Brain microvascular endothelial cell (primary cell): ENCODE data around the gene TULP1.

Experiments
- DNase-seq: peaks from one replicate; pipeline ENCODE4 v3.0.0-alpha.2; 2020
- H3K27ac ChIP-seq: fragments of 250-450 bp; sonication (Bioruptor Pico); 2 replicates; pipeline ENCODE4 v1.5.1; 2020; ENCODE audit warnings: mild to moderate bottlenecking, moderate library complexity
- H3K27me3 ChIP-seq: fragments of 250-450 bp; sonication (Bioruptor Pico); replicated peaks from 2 replicates; pipeline ENCODE4 v1.5.1; 2020; ENCODE audit warnings: mild to moderate bottlenecking
- H3K36me3 ChIP-seq: fragments of 250-450 bp; sonication (Bioruptor Pico); replicated peaks from 2 replicates; pipeline ENCODE4 v1.5.1; 2020; ENCODE audit warnings: mild to moderate bottlenecking
- H3K4me3 ChIP-seq: 2 replicates; pipeline ENCODE4 v1.5.1; 2011; ENCODE audit warnings: low read depth, mild to moderate bottlenecking, control low read depth, low read length, moderate library complexity
- CTCF ChIP-seq: IDR thresholded peaks from 2 replicates; pipeline ENCODE4 v1.5.1; 2011; ENCODE audit warnings: low read depth, mild to moderate bottlenecking, moderate library complexity, low read length, control low read depth, inconsistent platforms; ENCODE audit errors: missing control alignments
- in situ Hi-C: cut with HindIII; loops from 2 replicates; pipeline ENCODE4 v1.10.0; 2017; ENCODE audit warnings: low sequenced_read_pairs, low pct_ligation_motif_present

TULP1 gene

GRCh38 chr6:35497571-35498421 lies 14.9 kb downstream of the TULP1 start:
- H3K27ac ChIP-seq, result peak overlapping the region; percentile 85
- DNase-seq, result peak; percentile 60
- peak overlapping the region; percentile 70 for H3K4me3 ChIP-seq

GRCh38 chr6:35496841-35497570 lies 15.7 kb downstream of the TULP1 start, which contains the start of gene TEAD3:
Gene TEAD3, minus strand, starts transcription at chr6:35497079.
- Histone ChIP-seq H3K4me3 (peak within 1 kb of the TSS; percentile 70), H3K27ac (peak within 1 kb of the TSS; percentile 85), H3K36me3 (no peaks in the 10 kb centered on the region), H3K27me3 (no peaks in the 10 kb centered on the region)
- DNase-seq, result peak; percentile 36
- TF ChIP-seq CTCF, result no peak
- in situ Hi-C loops, result no loop called here

More at GRCh38 chr6:35497571-35498421, 14.9 kb downstream of the TULP1 start:
- no peaks in the 10 kb centered on the region for H3K27me3 ChIP-seq
- H3K36me3 ChIP-seq, result no peaks in the 10 kb centered on the region
- in situ Hi-C loops, result no loop called here
- TF ChIP-seq CTCF, result peak; percentile 6

GRCh38 chr6:35496036-35496840 lies 16.5 kb downstream of the TULP1 start:
- peak overlapping the region; percentile 45 for H3K27ac ChIP-seq
- no peaks in the 10 kb centered on the region for H3K27me3 ChIP-seq
- TF ChIP-seq CTCF, result peak; percentile 1
- H3K4me3 ChIP-seq, result peak overlapping the region; percentile 70
- DNase-seq, result no peak
- in situ Hi-C loops, result no loop called here
- no peaks in the 10 kb centered on the region for H3K36me3 ChIP-seq

GRCh38 chr6:35495258-35496035 lies 17.2 kb downstream of the TULP1 start:
- in situ Hi-C loops, result no loop called here
- H3K4me3 ChIP-seq, result peak overlapping the region; percentile 70
- no peak overlapping the region for H3K27ac ChIP-seq
- no peaks in the 10 kb centered on the region for H3K36me3 ChIP-seq
- no peak for DNase-seq
- TF ChIP-seq CTCF, result no peak
- no peaks in the 10 kb centered on the region for H3K27me3 ChIP-seq

GRCh38 chr6:35494161-35494563 lies 18.5 kb downstream of the TULP1 start:
- no peak for TF ChIP-seq CTCF
- in situ Hi-C loops, result no loop called here
- no peak for DNase-seq
- no peaks in the 10 kb centered on the region for H3K36me3 ChIP-seq
- peak overlapping the region; percentile 5 for H3K4me3 ChIP-seq
- no peak overlapping the region for H3K27ac ChIP-seq
- H3K27me3 ChIP-seq, result no peaks in the 10 kb centered on the region
